H1 (cell line): ENCODE measurements around the gene COL20A1.

Source experiments
- CBX5 ChIP-seq: fragments of 300-800, 300-1000 bp; sonication (generic); IDR thresholded peaks from 2 replicates; pipeline ENCODE4 v1.7.1; 2016; ENCODE audit warnings: antibody characterized with exemption, low read length, low read depth
- CBX8 ChIP-seq: fragments of 300-800, 300-1000 bp; sonication (generic); IDR thresholded peaks from 2 replicates; pipeline ENCODE4 v1.7.1; 2016; ENCODE audit warnings: low read depth, low read length, borderline replicate concordance
- EP300 ChIP-seq, 2 experiments: IDR thresholded peaks; 1 replicate in 1 of 2; 2 replicates in 1 of 2; pipeline ENCODE4 v1.6.1; 2011 to 2012; ENCODE audit warnings: low read depth in 2 of 2, low read length in 2 of 2, mild to moderate bottlenecking in 2 of 2, borderline replicate concordance in 1 of 2, inconsistent platforms in 1 of 2, moderate library complexity in 1 of 2
- POLR2AphosphoS5 ChIP-seq: IDR thresholded peaks from 2 replicates; pipeline ENCODE4 v1.6.1; 2011; ENCODE audit warnings: low read depth, low read length
- RAD21 ChIP-seq, 2 experiments: IDR thresholded peaks in 1 of 2; conservative IDR thresholded peaks in 1 of 2; 2 replicates each; pipeline ENCODE4 v1.6.1; 2011; ENCODE audit warnings: low read depth in 2 of 2, low read length in 2 of 2, improper control_type of control experiment in 1 of 2, inconsistent platforms in 1 of 2, mild to moderate bottlenecking in 1 of 2, moderate library complexity in 1 of 2
- SAP30 ChIP-seq: fragments of 300-600 bp; sonication (generic); IDR thresholded peaks from 2 replicates; pipeline ENCODE4 v1.7.1; 2012; ENCODE audit warnings: low read length, moderate library complexity, mild to moderate bottlenecking, inconsistent platforms; ENCODE audit not compliant: insufficient read depth, insufficient replicate concordance
- SRF ChIP-seq: IDR thresholded peaks from 2 replicates; pipeline ENCODE4 v1.6.1; 2011; ENCODE audit warnings: mild to moderate bottlenecking, low read depth, low read length, moderate library complexity
- SUZ12 ChIP-seq: fragments of 200-600 bp; sonication (generic); IDR thresholded peaks from 2 replicates; pipeline ENCODE4 v1.6.1; 2012; ENCODE audit warnings: mild to moderate bottlenecking, inconsistent platforms, low read length, moderate library complexity, mixed read lengths
- TBP ChIP-seq: IDR thresholded peaks from 2 replicates; pipeline ENCODE4 v1.6.1; 2011; ENCODE audit warnings: low read depth, low read length, improper control_type of control experiment
- TEAD4 ChIP-seq: IDR thresholded peaks from 2 replicates; pipeline ENCODE4 v1.6.1; 2012; ENCODE audit warnings: low read depth, low read length, inconsistent platforms, mixed read lengths
- TF ChIP-seq, protein P1 (sequence below), 3 experiments: IDR thresholded peaks; 1 replicate in 2 of 3; 2 replicates in 1 of 3; pipeline versions ENCODE4 v1.5.1 to v1.6.1; 2011; ENCODE audit warnings: low read length in 3 of 3, mild to moderate bottlenecking in 3 of 3, inconsistent platforms in 2 of 3, low read depth in 1 of 3, moderate library complexity in 1 of 3; ENCODE audit not compliant: insufficient read depth in 1 of 3; ENCODE audit errors: control extremely low read depth in 1 of 3

DNA sequence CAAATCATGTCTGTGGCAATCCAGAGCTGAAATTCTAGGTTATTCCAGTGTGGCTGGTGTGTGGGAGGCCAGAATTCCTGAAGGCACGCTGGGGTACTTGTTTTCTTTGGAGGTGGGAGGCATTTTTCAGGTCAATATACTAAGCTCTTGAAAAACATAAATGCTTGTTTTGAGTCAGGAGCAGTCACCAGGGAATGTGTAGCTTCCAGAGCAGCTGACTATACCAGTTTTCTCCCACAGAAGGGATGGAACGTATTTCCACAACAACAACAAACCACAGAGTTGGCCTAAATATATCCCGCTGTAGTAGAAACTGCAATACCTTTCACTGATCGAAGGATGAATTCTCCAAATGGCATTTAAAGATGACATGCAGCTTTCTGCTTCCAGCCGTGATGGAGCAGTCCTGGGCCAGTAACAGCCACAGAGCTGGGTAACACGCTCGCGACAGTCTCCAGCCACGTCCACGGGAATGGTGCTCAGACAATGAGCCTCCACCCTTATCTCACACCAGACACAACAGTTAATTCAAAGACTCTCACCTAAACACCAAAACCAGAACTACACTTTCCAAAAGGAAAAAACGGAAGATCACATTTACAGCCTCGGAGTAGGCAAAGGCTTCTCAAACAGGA is 44.9 kb downstream of the COL20A1 start:
- TF ChIP-seq POLR2AphosphoS5 = no peak
- TF ChIP-seq CBX5 = no peak
- no peak for TF ChIP-seq SUZ12
- TF ChIP-seq RAD21 (IDR thresholded peaks at IDR 0.05 in 1 of 2, conservative IDR thresholded peaks at IDR 0.05 in 1 of 2; ENCODE audit: low read depth in 2 of 2, low read length in 2 of 2) = no peak
- TF ChIP-seq TBP = no peak
- no peak for TF ChIP-seq CBX8
- TF ChIP-seq SAP30 = no peak
- TF ChIP-seq, protein P1, sequence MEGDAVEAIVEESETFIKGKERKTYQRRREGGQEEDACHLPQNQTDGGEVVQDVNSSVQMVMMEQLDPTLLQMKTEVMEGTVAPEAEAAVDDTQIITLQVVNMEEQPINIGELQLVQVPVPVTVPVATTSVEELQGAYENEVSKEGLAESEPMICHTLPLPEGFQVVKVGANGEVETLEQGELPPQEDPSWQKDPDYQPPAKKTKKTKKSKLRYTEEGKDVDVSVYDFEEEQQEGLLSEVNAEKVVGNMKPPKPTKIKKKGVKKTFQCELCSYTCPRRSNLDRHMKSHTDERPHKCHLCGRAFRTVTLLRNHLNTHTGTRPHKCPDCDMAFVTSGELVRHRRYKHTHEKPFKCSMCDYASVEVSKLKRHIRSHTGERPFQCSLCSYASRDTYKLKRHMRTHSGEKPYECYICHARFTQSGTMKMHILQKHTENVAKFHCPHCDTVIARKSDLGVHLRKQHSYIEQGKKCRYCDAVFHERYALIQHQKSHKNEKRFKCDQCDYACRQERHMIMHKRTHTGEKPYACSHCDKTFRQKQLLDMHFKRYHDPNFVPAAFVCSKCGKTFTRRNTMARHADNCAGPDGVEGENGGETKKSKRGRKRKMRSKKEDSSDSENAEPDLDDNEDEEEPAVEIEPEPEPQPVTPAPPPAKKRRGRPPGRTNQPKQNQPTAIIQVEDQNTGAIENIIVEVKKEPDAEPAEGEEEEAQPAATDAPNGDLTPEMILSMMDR (IDR thresholded peaks at IDR 0.05; ENCODE audit: control extremely low read depth in 1 of 3, insufficient read depth in 1 of 3, low read depth in 1 of 3, low read length in 3 of 3) = no peak
- TF ChIP-seq TEAD4 = no peak
- no peak for TF ChIP-seq EP300 (IDR thresholded peaks at IDR 0.05; ENCODE audit: borderline replicate concordance in 1 of 2, low read depth in 2 of 2, low read length in 2 of 2)
- no peak for TF ChIP-seq SRF
